ENCODE measurements around the gene COPS4.
A peak's percentile ranks its signal among the peaks of the same experiment; 100 is the strongest.

The COPS4 gene

DNA sequence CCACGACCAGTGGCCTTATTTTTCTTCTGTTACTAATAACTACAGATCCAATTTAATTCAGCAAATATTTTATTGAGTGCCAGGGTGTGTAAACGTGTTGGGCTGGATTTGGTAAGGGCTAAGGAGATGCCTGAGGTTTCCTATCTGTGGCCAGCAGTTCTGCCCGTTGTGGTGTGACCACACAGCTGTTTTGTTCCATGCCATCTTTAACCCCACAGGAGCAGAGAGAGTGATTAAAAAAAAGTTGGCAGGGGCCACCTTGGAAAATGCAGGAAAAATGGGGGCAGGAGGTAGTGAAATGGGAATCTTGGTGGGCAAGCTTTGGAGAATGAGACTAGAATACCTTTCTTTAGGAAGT, 78.4 kb downstream of the COPS4 start:
- peak overlapping the region; percentile 97 for H3K4me3 ChIP-seq (ENCODE audit: low read length)
- no peak for TF ChIP-seq ZNF274 (IDR thresholded peaks at IDR 0.05; ENCODE audit: low read depth, low read length)

DNA sequence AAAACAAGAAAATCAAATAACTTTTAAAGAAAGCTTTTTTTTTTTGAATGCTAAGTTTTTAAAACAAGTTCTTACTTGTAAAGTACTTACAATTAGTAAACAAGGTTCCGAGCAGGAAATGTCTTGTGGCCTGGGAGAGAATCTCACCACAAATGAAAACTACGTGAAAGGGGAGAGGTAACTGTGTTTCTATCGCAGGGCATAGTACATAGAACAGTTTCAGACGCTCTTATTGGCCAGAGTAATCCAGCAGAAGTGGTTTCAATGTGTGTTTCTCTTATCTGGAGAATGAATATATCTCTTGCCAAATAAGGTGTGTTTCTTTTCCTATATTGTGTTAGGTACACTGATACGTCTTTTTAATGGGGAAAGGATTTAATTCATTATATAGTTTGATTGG, 79.6 kb downstream of the COPS4 start, which contains the start of gene PLAC8:
PLAC8 (minus strand) TSS at position 154 of the 400 bp plus-strand sequence. CDS start 6,808 bp downstream, outside the sequence.
- no peak for TF ChIP-seq ZNF274 (IDR thresholded peaks at IDR 0.05; ENCODE audit: low read depth, low read length)
- peak within 1 kb of the TSS; percentile 97 for H3K4me3 ChIP-seq (ENCODE audit: low read length)

DNA sequence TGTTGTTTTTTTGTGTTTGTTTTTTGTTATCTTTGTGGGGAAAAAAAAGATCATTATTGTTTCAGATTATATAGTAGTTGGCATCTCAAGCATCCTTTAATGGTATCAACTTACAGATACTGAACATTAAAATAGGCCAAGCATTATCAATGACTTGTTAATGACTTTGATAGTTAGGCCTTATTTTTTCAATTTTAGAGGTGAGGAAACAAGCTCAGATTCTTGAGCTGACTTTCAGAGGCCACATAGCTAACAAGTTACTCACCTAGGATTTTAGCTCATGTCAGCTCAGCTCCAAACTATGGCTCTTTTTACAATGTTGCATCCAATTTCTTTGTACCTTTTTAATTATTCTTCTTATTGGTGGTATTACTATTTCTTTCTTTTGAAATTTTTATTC, 80.0 kb downstream of the COPS4 start:
- H3K4me3 ChIP-seq (ENCODE audit: low read length), result no peak overlapping the region; the same call in 1 of the 2 replicates
- TF ChIP-seq ZNF274 (IDR thresholded peaks at IDR 0.05; ENCODE audit: low read depth, low read length), result no peak

DNA sequence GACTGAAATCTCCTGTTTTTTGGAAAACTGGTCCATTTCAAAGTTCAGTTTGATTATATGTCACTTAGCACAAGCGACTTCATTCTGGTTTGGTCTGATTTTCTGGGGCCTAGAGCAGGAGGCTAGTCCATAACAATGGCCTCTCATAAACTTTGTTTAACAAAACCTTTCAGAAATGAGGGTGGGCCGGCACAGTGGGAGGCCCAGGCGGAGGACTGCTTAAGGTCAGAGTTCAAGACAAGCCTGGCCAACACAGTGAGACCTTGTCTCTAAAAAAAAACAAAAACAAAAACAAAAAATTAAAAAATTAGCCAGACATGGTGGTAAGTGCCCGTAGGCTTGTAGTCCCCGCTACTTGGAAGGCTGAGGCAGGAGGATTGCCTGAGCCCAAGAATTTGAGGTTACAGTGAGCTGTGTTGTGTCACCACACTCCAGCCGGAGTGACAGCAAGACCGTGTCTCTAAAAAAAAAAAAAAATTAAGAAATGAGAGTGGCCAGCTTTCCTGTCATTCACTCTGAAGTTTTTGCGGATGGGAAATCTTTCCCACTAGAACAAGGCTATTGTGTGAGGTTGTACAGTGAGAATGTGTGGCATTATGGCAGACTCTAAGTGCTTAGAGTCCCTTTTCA, 80.8 kb downstream of the COPS4 start:
- no peak for TF ChIP-seq ZNF274 (IDR thresholded peaks at IDR 0.05; ENCODE audit: low read depth, low read length)
- H3K4me3 ChIP-seq (ENCODE audit: low read length), result no peak overlapping the region

DNA sequence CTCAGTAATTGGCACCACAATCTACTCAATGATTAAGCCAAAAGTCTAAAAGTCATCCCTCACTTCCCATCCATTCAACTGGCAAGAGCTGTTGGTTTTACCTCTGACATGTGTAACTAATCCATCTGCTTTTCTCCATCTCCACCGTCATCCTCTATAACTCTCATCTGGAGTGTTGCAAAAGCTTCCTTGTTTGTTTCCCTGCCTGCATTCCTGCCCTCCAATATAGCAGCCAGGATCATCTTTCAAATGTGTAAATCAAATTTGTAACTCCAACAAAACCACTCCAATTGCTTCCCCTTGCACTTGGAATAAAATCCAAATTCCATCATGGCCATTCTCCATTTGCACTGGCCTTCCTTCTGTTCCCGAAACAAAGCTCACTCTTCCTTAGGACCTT, 83.9 kb downstream of the COPS4 start:
- TF ChIP-seq ZNF274 (IDR thresholded peaks at IDR 0.05; ENCODE audit: low read depth, low read length), result no peak
- H3K4me3 ChIP-seq (ENCODE audit: low read length), result no peak overlapping the region

DNA sequence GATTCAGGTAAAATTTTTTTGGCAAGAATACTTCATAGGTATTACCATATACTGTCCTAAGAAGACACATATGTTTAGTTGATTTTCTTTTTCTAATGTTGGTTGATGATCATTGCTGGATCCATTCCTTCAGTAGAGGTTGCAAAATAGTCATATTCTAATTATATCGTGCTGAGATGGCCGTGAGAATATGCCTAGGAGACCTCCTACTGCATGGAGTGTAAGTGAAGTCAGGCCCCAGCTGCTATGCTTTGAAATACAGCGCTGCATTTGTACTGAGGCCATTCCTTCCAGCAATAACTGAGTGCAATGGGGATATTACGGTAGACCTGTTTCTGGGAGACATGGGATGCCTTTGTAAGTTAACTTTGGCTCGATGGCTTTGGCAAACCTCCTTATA, 86.3 kb downstream of the COPS4 start:
- no peak for TF ChIP-seq ZNF274 (IDR thresholded peaks at IDR 0.05; ENCODE audit: low read depth, low read length)
- H3K4me3 ChIP-seq (ENCODE audit: low read length), result no peak overlapping the region

DNA sequence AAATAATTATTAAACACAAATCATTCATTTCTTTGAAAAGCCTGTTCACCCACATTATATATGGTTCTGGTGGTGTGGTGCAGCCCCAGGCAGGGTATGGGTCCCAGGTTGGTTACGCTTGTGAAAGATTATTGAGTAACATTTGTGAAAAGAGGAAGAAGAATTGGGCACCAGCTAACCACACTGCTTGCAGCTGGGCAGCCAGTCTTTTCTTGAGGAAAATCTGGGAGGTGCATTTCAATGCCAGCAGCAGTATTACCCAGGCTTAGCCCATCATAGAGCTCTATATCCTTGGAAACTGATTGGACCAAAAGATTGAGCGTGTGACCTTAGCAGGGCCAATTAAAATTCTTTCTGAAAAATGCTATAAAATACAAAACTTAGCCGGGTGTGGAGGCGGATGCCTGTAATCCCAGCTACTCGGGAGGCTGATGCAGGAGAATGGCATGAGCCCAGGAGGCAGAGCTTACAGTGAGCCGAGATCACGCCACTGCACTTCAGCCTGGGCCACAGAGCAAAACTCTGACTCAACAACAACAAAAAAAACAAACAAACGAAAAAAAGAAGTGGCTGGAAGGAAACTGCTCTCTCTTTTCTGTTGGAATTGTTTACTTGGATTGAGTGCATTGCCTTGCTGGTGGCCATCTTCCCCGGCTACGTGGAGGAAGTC, 89.3 kb downstream of the COPS4 start:
- no peak for TF ChIP-seq ZNF274 (IDR thresholded peaks at IDR 0.05; ENCODE audit: low read depth, low read length)
- no peak overlapping the region for H3K4me3 ChIP-seq (ENCODE audit: low read length)
